Pancreas (tissue), 10 donors: ENCODE data around the gene LSM14B. TPM values are rescaled to one million over a fixed set of nuclear protein-coding genes. Genes with fewer than 3 reads are reported as not detected.

Source experiments
- ATAC-seq, 4 donors: fragments of 200-7000 bp; cut with Tn5 transposase; one replicate each; pipeline versions ENCODE4 v1.8.0 to v1.9.1; 2020; ENCODE audit warnings: mild to moderate bottlenecking in 4 of 4, moderate library complexity in 4 of 4
- DNase-seq, 6 donors: peaks; one replicate each; pipeline ENCODE4 v3.0.0-alpha.2; 2020
- FAIRE-seq: peaks from 2 replicates; lab custom pipeline; 2012; peaks lifted over from hg19 to GRCh38; lab: Jason Lieb, UNC
- H3K27ac ChIP-seq, 4 donors: fragments of 200-600 bp; sonication (generic); 1 replicate in 3 of 4; 2 replicates in 1 of 4; pipeline versions ENCODE4 v1.5.0 to v1.8.0; 2020
- H3K27me3 ChIP-seq, 4 donors: fragments of 200-600 bp; one replicate each; pipeline ENCODE4 v1.8.0; 2021
- H3K36me3 ChIP-seq, 3 donors: fragments of 200-600 bp; sonication (generic) in 1 of 3; one replicate each; pipeline versions ENCODE4 v1.5.0 to v1.8.0; 2020 to 2021
- H3K4me1 ChIP-seq, 3 donors: fragments of 200-600 bp; one replicate each; pipeline ENCODE4 v1.8.0; 2021
- H3K4me3 ChIP-seq, 4 donors: fragments of 200-600 bp; sonication (generic) in 2 of 4; one replicate each; pipeline versions ENCODE4 v1.5.0 to v1.8.0; 2020 to 2021
- H3K9me3 ChIP-seq, 4 donors: fragments of 200-600 bp; one replicate each; pipeline ENCODE4 v1.8.0; 2021
- WGBS, 2 donors: extraction: QIAGEN DNeasy Blood & Tissue Kit; methylation state at CpG; one replicate each; pipeline ENCODE4 v1.1.7; 2013; 5-methylcytosine and 5-hydroxymethylcytosine counted together
- intact Hi-C, 3 donors: fragments of 100-400 bp; cut with DNase I; formaldehyde crosslinking; loops; one replicate each; pipeline versions ENCODE4 v1.11.1 to v1.14.2; 2022
- polyA plus RNA-seq, 2 donors: library from polyadenylated mRNA; stranded (reverse); fragments of 200-250 nt; gene quantifications; one replicate each; pipeline ENCODE4 v1.2.3, GENCODE V29; 2013
- total RNA-seq, 6 donors: library from RNA; stranded (reverse); fragmentation: NEBNext Ultra II Directional in 4 of 6; extraction: Animal tissue kit (Norgen Biotek cat#: 25700) in 4 of 6; gene quantifications; one replicate each; pipeline versions ENCODE4 v1.2.1 to v1.2.4, GENCODE V29; 2021 to 2023
- TF ChIP-seq, protein P1 (sequence below), 4 donors: fragments of 200-600 bp; sonication (generic) in 3 of 4; IDR thresholded peaks; one replicate each; pipeline versions ENCODE4 v1.5.0 to v1.8.0; 2021; ENCODE audit warnings: antibody characterized with exemption in 4 of 4
- donor health status: healthy with polysubstance abuse.
- donor health status: DM: no; HTN: no; CAD: no; lungs with moderate emphysema.
- donor health status: DM: no; HTN: no; CAD: no.
- donor health status: control.
- donor health status: control.
- donor health status: Bipolar disorder and iron deficiency.
- donor health status: DM: yes; HTN: yes; CAD: no.
- donor health status: DM: no; HTN: no; CAD: no.
- donor health status: DM: no; HTN: no; CAD: no.
- donor health status: DM: yes; HTN: yes; CAD: no.

Gene LSM14B
- total and polyA plus RNA-seq, 8 donors, result 8.4 to 20.1 (median 16.7) TPM

GRCh38 chr20:62151225-62151624, 28.9 kb downstream of the LSM14B start:
- WGBS, 2 donors, result 89 to 91% methylated on average over 11 of the region's 11 CpGs
- intact Hi-C loops, result no loop called here
- DNase-seq (no peak), ATAC-seq (no peak), FAIRE-seq (no peak)
- Histone ChIP-seq H3K27ac (no peak overlapping the region), H3K9me3 (no peaks in the 10 kb centered on the region), H3K4me1 (no peaks in the 10 kb centered on the region), H3K27me3 (no peaks in the 10 kb centered on the region), H3K4me3 (no peak overlapping the region), H3K36me3 (no peaks in the 10 kb centered on the region)
- TF ChIP-seq, protein P1, sequence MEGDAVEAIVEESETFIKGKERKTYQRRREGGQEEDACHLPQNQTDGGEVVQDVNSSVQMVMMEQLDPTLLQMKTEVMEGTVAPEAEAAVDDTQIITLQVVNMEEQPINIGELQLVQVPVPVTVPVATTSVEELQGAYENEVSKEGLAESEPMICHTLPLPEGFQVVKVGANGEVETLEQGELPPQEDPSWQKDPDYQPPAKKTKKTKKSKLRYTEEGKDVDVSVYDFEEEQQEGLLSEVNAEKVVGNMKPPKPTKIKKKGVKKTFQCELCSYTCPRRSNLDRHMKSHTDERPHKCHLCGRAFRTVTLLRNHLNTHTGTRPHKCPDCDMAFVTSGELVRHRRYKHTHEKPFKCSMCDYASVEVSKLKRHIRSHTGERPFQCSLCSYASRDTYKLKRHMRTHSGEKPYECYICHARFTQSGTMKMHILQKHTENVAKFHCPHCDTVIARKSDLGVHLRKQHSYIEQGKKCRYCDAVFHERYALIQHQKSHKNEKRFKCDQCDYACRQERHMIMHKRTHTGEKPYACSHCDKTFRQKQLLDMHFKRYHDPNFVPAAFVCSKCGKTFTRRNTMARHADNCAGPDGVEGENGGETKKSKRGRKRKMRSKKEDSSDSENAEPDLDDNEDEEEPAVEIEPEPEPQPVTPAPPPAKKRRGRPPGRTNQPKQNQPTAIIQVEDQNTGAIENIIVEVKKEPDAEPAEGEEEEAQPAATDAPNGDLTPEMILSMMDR (IDR thresholded peaks at IDR 0.05), result no peak

DNA sequence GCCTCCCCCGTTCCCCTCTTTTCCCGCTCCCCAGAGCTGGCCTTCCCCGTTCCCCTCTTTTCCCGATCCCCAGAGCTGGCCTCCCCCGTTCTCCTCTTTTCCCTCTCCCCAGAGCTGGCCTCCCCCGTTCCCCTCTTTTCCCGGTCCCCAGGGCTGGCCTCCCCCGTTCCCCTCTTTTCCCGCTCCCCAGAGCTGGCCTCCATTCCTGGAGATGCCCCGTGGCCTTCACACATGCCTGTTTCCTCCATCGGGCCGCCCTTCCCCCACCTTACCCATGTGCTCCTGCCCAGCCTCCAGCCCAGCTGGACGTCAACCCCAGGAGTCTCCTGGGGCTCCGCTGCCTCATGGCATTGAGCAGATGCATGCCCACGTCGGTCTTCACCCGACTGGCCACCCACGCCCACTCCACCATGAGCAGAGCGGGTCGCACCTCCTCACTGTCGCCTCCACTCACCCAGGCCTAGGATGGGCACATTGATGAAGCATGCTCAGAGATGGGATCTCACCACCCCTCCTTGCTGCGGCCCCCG, 29.6 kb downstream of the LSM14B start:
- Histone ChIP-seq H3K36me3 (no peaks in the 10 kb centered on the region), H3K4me3 (no peak overlapping the region), H3K27me3 (no peaks in the 10 kb centered on the region), H3K4me1 (no peaks in the 10 kb centered on the region), H3K27ac (no peak overlapping the region), H3K9me3 (no peaks in the 10 kb centered on the region)
- DNase-seq (no peak), FAIRE-seq (no peak), ATAC-seq (no peak)
- TF ChIP-seq, protein P1 (IDR thresholded peaks at IDR 0.05), result no peak
- WGBS, 2 donors, result 82 to 86% methylated on average over 23 of the region's 23 CpGs
- intact Hi-C loops, result no loop called here

DNA sequence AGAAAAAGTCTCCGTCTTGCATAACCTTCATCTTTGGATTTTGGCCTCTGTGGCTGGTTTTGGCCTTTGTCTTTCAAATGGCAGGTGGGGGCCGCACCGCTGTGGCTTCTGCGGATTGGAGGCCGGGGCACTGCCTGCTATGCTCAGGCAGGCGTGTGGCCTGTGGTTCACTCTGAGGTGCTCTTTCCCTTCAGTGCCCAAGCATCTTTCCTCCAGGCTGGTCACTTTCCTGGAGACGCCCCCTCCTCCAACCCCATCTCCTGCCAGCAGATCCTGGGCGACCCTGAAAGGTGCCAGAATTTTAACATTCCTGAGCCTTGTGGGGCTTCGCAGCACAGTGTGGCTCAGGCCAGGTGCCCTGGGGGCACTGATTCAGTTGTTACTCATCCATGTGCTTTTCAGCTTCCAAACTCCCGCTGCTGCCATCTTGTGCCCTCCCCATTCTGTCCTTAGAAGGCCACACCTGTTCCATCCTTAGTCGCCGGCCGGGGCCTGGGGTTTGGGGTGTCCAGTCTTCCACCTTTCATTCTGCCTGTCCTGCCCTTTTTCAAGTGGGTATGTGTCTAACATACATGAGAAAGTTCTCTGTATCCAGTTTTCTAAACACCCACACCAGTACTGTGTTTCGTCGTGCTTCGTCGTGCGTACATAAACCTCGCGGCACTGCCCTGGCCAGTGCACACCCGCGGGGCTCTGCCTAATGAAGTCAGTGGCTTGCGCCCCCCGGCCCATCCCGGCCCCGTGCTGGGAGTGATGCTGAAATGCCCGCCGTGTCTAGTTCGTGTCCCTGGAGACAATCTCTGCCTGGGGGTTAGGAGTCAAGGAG, 33.4 kb downstream of the LSM14B start:
- DNase-seq, result no peak
- TF ChIP-seq, protein P1 (IDR thresholded peaks at IDR 0.05), result no peak
- WGBS, 2 donors, result 89 to 91% methylated on average over 29 of the region's 29 CpGs
- no peaks in the 10 kb centered on the region for H3K4me1 ChIP-seq
- no peaks in the 10 kb centered on the region for H3K36me3 ChIP-seq
- no peak overlapping the region for H3K4me3 ChIP-seq
- no peaks in the 10 kb centered on the region for H3K9me3 ChIP-seq
- FAIRE-seq, result no peak
- intact Hi-C loops, result no loop called here
- no peaks in the 10 kb centered on the region for H3K27me3 ChIP-seq
- no peak overlapping the region for H3K27ac ChIP-seq
- ATAC-seq, result no peak

GRCh38 chr20:62156254-62156556, 33.9 kb downstream of the LSM14B start:
- H3K36me3 ChIP-seq, result no peaks in the 10 kb centered on the region
- ATAC-seq (peak in 1 of 4 donors; percentile 12), DNase-seq (no peak), FAIRE-seq (no peak)
- no peaks in the 10 kb centered on the region for H3K27me3 ChIP-seq
- WGBS, 2 donors, result 71 to 76% methylated on average over 3 of the region's 3 CpGs
- H3K4me3 ChIP-seq, result no peak overlapping the region
- no peak overlapping the region for H3K27ac ChIP-seq
- H3K9me3 ChIP-seq, result no peaks in the 10 kb centered on the region
- H3K4me1 ChIP-seq, result no peaks in the 10 kb centered on the region
- TF ChIP-seq, protein P1 (IDR thresholded peaks at IDR 0.05), result no peak
- intact Hi-C loops, result no loop called here
